ENCODE measurements around the gene RMDN3. TPM values are rescaled to one million over a fixed set of nuclear protein-coding genes. Genes with fewer than 3 reads are reported as not detected.

RMDN3 gene
- total RNA-seq, 1 experiment from 2014 or later, result 28.3 TPM

DNA sequence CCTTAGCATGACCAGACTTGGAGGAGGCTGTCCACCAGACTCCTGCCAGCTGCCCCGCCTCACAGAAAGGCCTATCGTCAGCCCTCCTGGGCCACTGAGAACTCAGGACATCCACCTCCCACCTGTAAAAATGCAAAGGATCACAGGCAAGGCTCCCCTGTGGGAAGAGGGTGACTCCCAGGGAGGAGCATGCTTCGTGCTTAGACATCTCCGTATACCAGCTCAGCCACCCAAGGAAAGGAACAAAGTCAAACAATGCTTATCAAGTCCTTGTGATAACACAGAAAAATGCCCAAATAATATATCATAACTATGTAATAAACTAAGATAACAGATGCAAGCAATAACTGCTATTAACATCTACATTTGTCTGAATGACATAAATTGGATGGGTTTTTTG, 4.2 kb downstream of the RMDN3 start:
- no peak overlapping the region for H3K23ac ChIP-seq (ENCODE audit: insufficient read length, low read depth, low read length)
- H2BK12ac ChIP-seq (ENCODE audit: insufficient read length, low read depth, low read length), result no peak overlapping the region
- no peak overlapping the region for H4K91ac ChIP-seq (ENCODE audit: insufficient read length, low read depth, low read length)
- peaks cover 3% of the 10 kb centered on the region for H3K23me2 ChIP-seq (ENCODE audit: insufficient read length, low read depth, low read length, poor library complexity, severe bottlenecking)
- no peak overlapping the region for H3K4me2 ChIP-seq (ENCODE audit: insufficient read depth, insufficient read length, low read length)
- no peak for DNase-seq
- no peak overlapping the region for H2BK20ac ChIP-seq (ENCODE audit: low read depth, low read length, poor library complexity, severe bottlenecking)
- H3K18ac ChIP-seq (ENCODE audit: insufficient read length, low read depth, low read length), result no peak overlapping the region
- no peak overlapping the region for H3T11ph ChIP-seq (ENCODE audit: low read length)
- H3K4me1 ChIP-seq (ENCODE audit: insufficient read depth, low read length), result no peaks in the 10 kb centered on the region
- H2AK5ac ChIP-seq (ENCODE audit: insufficient read length, low read length), result no peak overlapping the region
- WGBS (ENCODE audit: extremely low coverage, insufficient read length, low lambda C conversion rate), result no CpG with 5 or more reads among the region's 4 CpGs
- no peaks in the 10 kb centered on the region for H3K27me3 ChIP-seq (ENCODE audit: insufficient read depth, low read length)
- Mint-ChIP-seq H3K27ac (no peak overlapping the region), H3K4me3 (no peak overlapping the region), H3K4me1 (peaks cover 10 to 15% of the 10 kb centered on the region in 2 experiments), H3K36me3 (ENCODE audit: insufficient read depth in 1 of 3, low read depth in 3 of 3) (peaks cover 4 to 20% (median 14%) of the 10 kb centered on the region in 3 experiments; a peak in 5 of 7 replicates), H3K27me3 (ENCODE audit: low read depth) (no peaks in the 10 kb centered on the region), H3K9me3 (no peaks in the 10 kb centered on the region)
- H2BK15ac ChIP-seq (ENCODE audit: low read depth, low read length), result no peak overlapping the region
- H3K9ac ChIP-seq (ENCODE audit: extremely low read depth, insufficient read length, low read length), result no peak overlapping the region
- H2BK5ac ChIP-seq (ENCODE audit: insufficient read length, low read length), result no peak overlapping the region
- no peak overlapping the region for H3K27ac ChIP-seq (ENCODE audit: insufficient read length, low read depth, low read length)
- no peak overlapping the region for H2AFZ ChIP-seq (ENCODE audit: low read length)
- H3K79me1 ChIP-seq (ENCODE audit: insufficient read depth, low read depth, low read length, poor library complexity, severe bottlenecking), result no peaks in the 10 kb centered on the region
- no peaks in the 10 kb centered on the region for H3K9me3 ChIP-seq (ENCODE audit: control insufficient read depth, low read depth, low read length)
- H2BK120ac ChIP-seq (ENCODE audit: low read depth, low read length, poor library complexity, severe bottlenecking), result no peak overlapping the region
- H3K79me2 ChIP-seq (ENCODE audit: insufficient read depth, low read length), result no peaks in the 10 kb centered on the region
- H3K56ac ChIP-seq (ENCODE audit: insufficient read length, low read depth, low read length), result no peak overlapping the region
- H4K8ac ChIP-seq (replicated peaks; ENCODE audit: insufficient read length, low read depth, low read length), result no peak overlapping the region
- TF ChIP-seq, protein P1, sequence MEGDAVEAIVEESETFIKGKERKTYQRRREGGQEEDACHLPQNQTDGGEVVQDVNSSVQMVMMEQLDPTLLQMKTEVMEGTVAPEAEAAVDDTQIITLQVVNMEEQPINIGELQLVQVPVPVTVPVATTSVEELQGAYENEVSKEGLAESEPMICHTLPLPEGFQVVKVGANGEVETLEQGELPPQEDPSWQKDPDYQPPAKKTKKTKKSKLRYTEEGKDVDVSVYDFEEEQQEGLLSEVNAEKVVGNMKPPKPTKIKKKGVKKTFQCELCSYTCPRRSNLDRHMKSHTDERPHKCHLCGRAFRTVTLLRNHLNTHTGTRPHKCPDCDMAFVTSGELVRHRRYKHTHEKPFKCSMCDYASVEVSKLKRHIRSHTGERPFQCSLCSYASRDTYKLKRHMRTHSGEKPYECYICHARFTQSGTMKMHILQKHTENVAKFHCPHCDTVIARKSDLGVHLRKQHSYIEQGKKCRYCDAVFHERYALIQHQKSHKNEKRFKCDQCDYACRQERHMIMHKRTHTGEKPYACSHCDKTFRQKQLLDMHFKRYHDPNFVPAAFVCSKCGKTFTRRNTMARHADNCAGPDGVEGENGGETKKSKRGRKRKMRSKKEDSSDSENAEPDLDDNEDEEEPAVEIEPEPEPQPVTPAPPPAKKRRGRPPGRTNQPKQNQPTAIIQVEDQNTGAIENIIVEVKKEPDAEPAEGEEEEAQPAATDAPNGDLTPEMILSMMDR (conservative IDR thresholded peaks at IDR 0.05), result no peak
- H4K20me1 ChIP-seq (ENCODE audit: control insufficient read depth, insufficient read depth, insufficient read length), result no peaks in the 10 kb centered on the region
- no peak overlapping the region for H3K14ac ChIP-seq (ENCODE audit: insufficient read depth, low read length)
- no peak overlapping the region for H4K5ac ChIP-seq (ENCODE audit: insufficient read length, low read depth, low read length)
- no peak overlapping the region for H3K4ac ChIP-seq (ENCODE audit: low read depth, low read length)

Data from H9 (cell line).